ENCODE results near the gene ATRIP.

ATRIP gene

DNA sequence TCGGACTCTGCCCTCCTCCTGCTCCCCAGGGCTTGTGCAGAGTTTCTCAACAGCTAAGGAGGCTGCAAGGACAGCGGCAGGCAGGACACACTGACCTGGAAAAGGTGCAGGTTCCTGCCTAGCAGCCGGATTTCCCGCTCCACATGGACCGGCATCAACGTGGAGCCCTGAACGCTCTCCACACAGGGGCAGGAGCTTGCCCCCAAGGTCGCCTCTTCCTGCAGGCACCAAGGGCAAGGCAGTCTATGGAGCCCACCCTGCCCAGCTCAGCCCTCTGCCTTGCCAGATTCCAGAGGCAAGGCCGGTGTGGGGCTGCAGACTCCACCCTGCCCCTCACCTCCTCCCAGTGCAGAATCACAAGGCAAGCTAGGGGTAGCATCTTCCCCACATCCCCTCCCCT is 27.4 kb upstream of the ATRIP start:
- Histone ChIP-seq H3K4me1 (ENCODE audit: insufficient read depth, poor library complexity, severe bottlenecking) (no peaks in the 10 kb centered on the region), H3K9me3 (ENCODE audit: severe bottlenecking) (no peaks in the 10 kb centered on the region), H3K27ac (ENCODE audit: poor library complexity, severe bottlenecking) (no peak overlapping the region), H3K27me3 (ENCODE audit: insufficient read depth, poor library complexity, severe bottlenecking) (no peaks in the 10 kb centered on the region), H3K36me3 (ENCODE audit: low read depth) (peaks cover 93% of the 10 kb centered on the region), H3K4me3 (ENCODE audit: severe bottlenecking) (no peak overlapping the region)
- no peak for DNase-seq (ENCODE audit: low spot score)
- TF ChIP-seq, protein P1, sequence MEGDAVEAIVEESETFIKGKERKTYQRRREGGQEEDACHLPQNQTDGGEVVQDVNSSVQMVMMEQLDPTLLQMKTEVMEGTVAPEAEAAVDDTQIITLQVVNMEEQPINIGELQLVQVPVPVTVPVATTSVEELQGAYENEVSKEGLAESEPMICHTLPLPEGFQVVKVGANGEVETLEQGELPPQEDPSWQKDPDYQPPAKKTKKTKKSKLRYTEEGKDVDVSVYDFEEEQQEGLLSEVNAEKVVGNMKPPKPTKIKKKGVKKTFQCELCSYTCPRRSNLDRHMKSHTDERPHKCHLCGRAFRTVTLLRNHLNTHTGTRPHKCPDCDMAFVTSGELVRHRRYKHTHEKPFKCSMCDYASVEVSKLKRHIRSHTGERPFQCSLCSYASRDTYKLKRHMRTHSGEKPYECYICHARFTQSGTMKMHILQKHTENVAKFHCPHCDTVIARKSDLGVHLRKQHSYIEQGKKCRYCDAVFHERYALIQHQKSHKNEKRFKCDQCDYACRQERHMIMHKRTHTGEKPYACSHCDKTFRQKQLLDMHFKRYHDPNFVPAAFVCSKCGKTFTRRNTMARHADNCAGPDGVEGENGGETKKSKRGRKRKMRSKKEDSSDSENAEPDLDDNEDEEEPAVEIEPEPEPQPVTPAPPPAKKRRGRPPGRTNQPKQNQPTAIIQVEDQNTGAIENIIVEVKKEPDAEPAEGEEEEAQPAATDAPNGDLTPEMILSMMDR (IDR thresholded peaks at IDR 0.05; ENCODE audit: poor library complexity, severe bottlenecking): no peak
- no peak for ATAC-seq (ENCODE audit: low read depth)

GRCh38 chr3:48419597-48419996 is 26.9 kb upstream of the ATRIP start:
- Histone ChIP-seq H3K4me1 (ENCODE audit: insufficient read depth, poor library complexity, severe bottlenecking) (no peaks in the 10 kb centered on the region), H3K9me3 (ENCODE audit: severe bottlenecking) (no peaks in the 10 kb centered on the region), H3K36me3 (ENCODE audit: low read depth) (peaks cover 93% of the 10 kb centered on the region), H3K27ac (ENCODE audit: poor library complexity, severe bottlenecking) (no peak overlapping the region), H3K4me3 (ENCODE audit: severe bottlenecking) (no peak overlapping the region), H3K27me3 (ENCODE audit: insufficient read depth, poor library complexity, severe bottlenecking) (no peaks in the 10 kb centered on the region)
- TF ChIP-seq, protein P1 (IDR thresholded peaks at IDR 0.05; ENCODE audit: poor library complexity, severe bottlenecking): no peak
- DNase-seq (ENCODE audit: low spot score) (no peak), ATAC-seq (ENCODE audit: low read depth) (no peak)

DNA sequence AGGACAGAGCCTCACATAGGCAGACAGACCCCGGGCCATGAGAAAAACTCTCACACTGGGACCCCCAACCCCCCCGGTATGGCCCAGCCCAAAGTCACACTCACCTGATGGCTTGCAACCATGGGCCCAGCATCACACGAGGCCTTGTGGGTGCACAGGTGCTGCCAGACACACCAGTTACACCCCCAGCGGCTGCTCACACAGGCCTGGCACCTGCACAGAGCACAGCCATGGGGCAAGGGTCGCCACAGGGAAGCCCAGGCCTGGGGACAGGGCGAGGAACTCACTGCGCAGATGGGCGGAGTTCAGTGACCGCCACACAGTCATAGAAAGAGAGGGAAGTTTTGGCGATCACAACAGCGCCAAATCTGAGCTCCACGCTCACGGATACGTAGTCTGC is 26.0 kb upstream of the ATRIP start:
- no peak overlapping the region for H3K4me3 ChIP-seq (ENCODE audit: severe bottlenecking)
- peaks cover 93% of the 10 kb centered on the region for H3K36me3 ChIP-seq (ENCODE audit: low read depth)
- TF ChIP-seq, protein P1 (IDR thresholded peaks at IDR 0.05; ENCODE audit: poor library complexity, severe bottlenecking): no peak
- H3K27me3 ChIP-seq (ENCODE audit: insufficient read depth, poor library complexity, severe bottlenecking): no peaks in the 10 kb centered on the region
- H3K27ac ChIP-seq (ENCODE audit: poor library complexity, severe bottlenecking): no peak overlapping the region
- H3K4me1 ChIP-seq (ENCODE audit: insufficient read depth, poor library complexity, severe bottlenecking): peaks cover under 1% of the 10 kb centered on the region
- DNase-seq (ENCODE audit: low spot score) (no peak), ATAC-seq (ENCODE audit: low read depth) (no peak)
- no peaks in the 10 kb centered on the region for H3K9me3 ChIP-seq (ENCODE audit: severe bottlenecking)

DNA sequence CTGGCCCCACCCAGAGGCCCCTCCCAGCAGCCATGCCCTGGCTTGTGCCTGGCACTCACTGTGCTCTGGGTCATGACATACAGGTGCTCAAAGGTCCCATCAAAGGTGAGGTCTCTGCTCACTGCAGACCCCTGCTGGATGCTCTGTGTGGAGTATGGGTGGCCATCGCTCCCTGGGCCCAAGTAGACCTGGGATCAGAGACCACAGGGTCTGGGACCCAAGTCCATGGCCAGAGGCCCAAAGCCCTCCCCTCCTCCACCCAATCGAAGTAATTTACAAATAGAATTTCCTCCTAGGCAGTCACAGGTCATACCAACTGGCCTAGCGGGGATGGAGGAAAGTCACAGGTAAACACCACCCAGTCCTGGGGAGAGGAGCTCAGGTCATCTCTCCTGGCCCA is 24.3 kb upstream of the ATRIP start:
- TF ChIP-seq, protein P1 (IDR thresholded peaks at IDR 0.05; ENCODE audit: poor library complexity, severe bottlenecking): no peak
- DNase-seq (ENCODE audit: low spot score) (no peak), ATAC-seq (ENCODE audit: low read depth) (no peak)
- Histone ChIP-seq H3K4me1 (ENCODE audit: insufficient read depth, poor library complexity, severe bottlenecking) (peaks cover 18% of the 10 kb centered on the region), H3K36me3 (ENCODE audit: low read depth) (peaks cover 82% of the 10 kb centered on the region), H3K27me3 (ENCODE audit: insufficient read depth, poor library complexity, severe bottlenecking) (no peaks in the 10 kb centered on the region), H3K4me3 (ENCODE audit: severe bottlenecking) (no peak overlapping the region), H3K27ac (ENCODE audit: poor library complexity, severe bottlenecking) (no peak overlapping the region), H3K9me3 (ENCODE audit: severe bottlenecking) (no peaks in the 10 kb centered on the region)

DNA sequence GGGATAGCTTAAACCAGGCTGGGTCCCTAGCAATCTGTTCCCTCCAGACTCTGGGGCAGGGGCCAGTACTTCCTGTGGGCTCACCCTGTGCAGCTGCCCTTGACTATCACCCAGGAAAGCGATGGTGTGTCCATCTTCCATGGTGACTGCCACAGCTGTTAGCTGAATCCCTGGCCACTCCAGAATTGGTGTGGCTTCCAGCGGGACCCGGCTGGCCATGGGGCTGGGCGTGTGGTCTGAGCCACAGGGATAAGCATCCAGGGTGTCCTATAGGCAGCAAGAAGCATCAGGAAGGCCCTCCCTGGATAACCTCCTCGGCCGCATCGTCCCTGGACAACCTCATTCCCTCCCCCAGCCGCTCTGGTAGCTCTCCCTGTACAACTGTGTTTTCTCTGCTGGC is 23.9 kb upstream of the ATRIP start:
- Histone ChIP-seq H3K4me3 (ENCODE audit: severe bottlenecking) (no peak overlapping the region), H3K9me3 (ENCODE audit: severe bottlenecking) (no peaks in the 10 kb centered on the region), H3K36me3 (ENCODE audit: low read depth) (peaks cover 82% of the 10 kb centered on the region), H3K27ac (ENCODE audit: poor library complexity, severe bottlenecking) (no peak overlapping the region), H3K4me1 (ENCODE audit: insufficient read depth, poor library complexity, severe bottlenecking) (peaks cover 18% of the 10 kb centered on the region), H3K27me3 (ENCODE audit: insufficient read depth, poor library complexity, severe bottlenecking) (no peaks in the 10 kb centered on the region)
- TF ChIP-seq, protein P1 (IDR thresholded peaks at IDR 0.05; ENCODE audit: poor library complexity, severe bottlenecking): no peak
- DNase-seq (ENCODE audit: low spot score): no peak
- ATAC-seq (ENCODE audit: low read depth): no peak

Measured in RWPE2 (cell line).